Activated CD8-positive, alpha-beta memory T cell treated with anti-CD3 and anti-CD28 coated beads for 1 hour (primary cell): ENCODE measurements around the gene ZNF223.
A peak's percentile ranks its signal among the peaks of the same experiment; 100 is the strongest.

Experiments used
- DNase-seq, 2 donors: peaks; one replicate each; pipeline ENCODE4 v3.0.0-alpha.2; 2020; ENCODE audit warnings: low read depth in 1 of 2; ENCODE audit errors: extremely low read depth in 1 of 2

Gene ZNF223

GRCh38 chr19:44051650-44052402 is at the start of gene ZNF223:
Gene ZNF223, plus strand, starts transcription at chr19:44052036. Its CDS starts 3,141 bp downstream, at chr19:44055177.
- DNase-seq: peak; percentile 27 to 38

GRCh38 chr19:44002212-44002565 is 49.6 kb upstream of the ZNF223 start:
- DNase-seq: no peak

GRCh38 chr19:44002566-44003460 is 49.0 kb upstream of the ZNF223 start, which contains the start of gene ZNF230:
Gene ZNF230, plus strand, starts transcription at chr19:44002957. Its CDS starts 4,122 bp downstream, at chr19:44007079.
- peak; percentile 60 to 65 for DNase-seq

- no peak for DNase-seq
Measured at GRCh38 chr19:44003461-44004009, 48.3 kb upstream of the ZNF223 start.

- DNase-seq: no peak
Measured at GRCh38 chr19:44005973-44006372, 45.9 kb upstream of the ZNF223 start.

GRCh38 chr19:44007473-44007872 is 44.4 kb upstream of the ZNF223 start:
- DNase-seq: no peak

- no peak for DNase-seq
Measured at GRCh38 chr19:44010468-44010867, 41.4 kb upstream of the ZNF223 start.

- no peak for DNase-seq
Measured at GRCh38 chr19:44019498-44019897, 32.3 kb upstream of the ZNF223 start.

- DNase-seq: no peak
Measured at GRCh38 chr19:44021221-44021620, 30.6 kb upstream of the ZNF223 start.

- no peak for DNase-seq
Measured at GRCh38 chr19:44024900-44025216, 27.0 kb upstream of the ZNF223 start.

- peak; percentile 54 to 59 for DNase-seq
Measured at GRCh38 chr19:44025217-44025936, 26.5 kb upstream of the ZNF223 start, which contains the start of gene ZNF222. Gene ZNF222, plus strand, starts transcription at chr19:44025379. Its CDS starts 58 bp downstream, at chr19:44025437.

- no peak for DNase-seq
Measured at GRCh38 chr19:44026622-44027021, 25.2 kb upstream of the ZNF223 start.

- no peak for DNase-seq
Measured at GRCh38 chr19:44032001-44032610, 19.7 kb upstream of the ZNF223 start.

GRCh38 chr19:44042147-44042546 is 9.7 kb upstream of the ZNF223 start:
- no peak for DNase-seq

- DNase-seq: no peak
Measured at GRCh38 chr19:44050740-44051649, 841 bp upstream of the ZNF223 start.

- DNase-seq: no peak
Measured at GRCh38 chr19:44055870-44056269, 4.0 kb downstream of the ZNF223 start.

GRCh38 chr19:44059229-44059628 is 7.4 kb downstream of the ZNF223 start:
- DNase-seq: no peak

GRCh38 chr19:44061038-44061437 is 9.2 kb downstream of the ZNF223 start:
- DNase-seq: no peak

- no peak for DNase-seq
Measured at GRCh38 chr19:44066305-44066704, 14.5 kb downstream of the ZNF223 start.
